ENCODE data around the gene SLC6A12.
"Not testable (repeated sequence)": the region's sequence is repeated elsewhere in the genome, so short reads cannot be mapped to it uniquely, and the experiment has no call there.

The SLC6A12 gene

GRCh38 chr12:234019-234418 is 20.1 kb upstream of the SLC6A12 start:
- no peak for DNase-seq

GRCh38 chr12:233615-233968 is 19.6 kb upstream of the SLC6A12 start:
- DNase-seq = no peak

- peak; percentile 61 for DNase-seq
Measured at GRCh38 chr12:232731-233614, 19.0 kb upstream of the SLC6A12 start.

GRCh38 chr12:230925-231671 is 17.1 kb upstream of the SLC6A12 start:
- DNase-seq = no peak

- no peak for DNase-seq
Measured at GRCh38 chr12:229441-230191, 15.7 kb upstream of the SLC6A12 start.

- DNase-seq = no peak
Measured at GRCh38 chr12:228846-229200, 14.9 kb upstream of the SLC6A12 start.

- DNase-seq = no peak
Measured at GRCh38 chr12:227923-228845, 14.2 kb upstream of the SLC6A12 start.

GRCh38 chr12:227286-227915 is 13.4 kb upstream of the SLC6A12 start:
- no peak for DNase-seq

GRCh38 chr12:226401-226800 is 12.4 kb upstream of the SLC6A12 start:
- no peak for DNase-seq

GRCh38 chr12:225012-225411 is 11.1 kb upstream of the SLC6A12 start:
- DNase-seq = no peak

GRCh38 chr12:224330-224729 is 10.4 kb upstream of the SLC6A12 start:
- DNase-seq = no peak

GRCh38 chr12:223841-224240 is 9.9 kb upstream of the SLC6A12 start:
- no peak for DNase-seq

GRCh38 chr12:221736-222135 is 7.8 kb upstream of the SLC6A12 start:
- DNase-seq = no peak

- DNase-seq = no peak
Measured at GRCh38 chr12:220946-221550, 7.1 kb upstream of the SLC6A12 start.

- DNase-seq = no peak
Measured at GRCh38 chr12:220491-220890, 6.5 kb upstream of the SLC6A12 start.

- DNase-seq = peak; percentile 47
Measured at GRCh38 chr12:219891-220352, 6.0 kb upstream of the SLC6A12 start.

- DNase-seq = no peak
Measured at GRCh38 chr12:218728-219590, 5.0 kb upstream of the SLC6A12 start.

- DNase-seq = no peak
Measured at GRCh38 chr12:218221-218620, 4.3 kb upstream of the SLC6A12 start.

GRCh38 chr12:217029-217428 is 3.1 kb upstream of the SLC6A12 start:
- not testable (repeated sequence) for DNase-seq

- DNase-seq = no peak
Measured at GRCh38 chr12:215116-215515, 1.2 kb upstream of the SLC6A12 start.

Data from right hindlimb (tissue), 1 donor.